Keratinocyte (primary cell): ENCODE measurements around the gene TGOLN2.

Experiments
- EZH2 ChIP-seq: IDR thresholded peaks from one replicate; pipeline ENCODE4 v1.6.1; 2012; ENCODE audit warnings: inconsistent platforms, mild to moderate bottlenecking, low read length, moderate library complexity
- TF ChIP-seq, protein P1 (sequence below), 3 experiments: IDR thresholded peaks in 1 of 3; conservative IDR thresholded peaks in 1 of 3; optimal IDR thresholded peaks in 1 of 3; 2 replicates in 2 of 3; 3 replicates in 1 of 3; pipeline versions ENCODE3 to v1.5.1; 2011; ENCODE audit warnings: low read length in 3 of 3, mild to moderate bottlenecking in 3 of 3, moderate library complexity in 2 of 3, control low read depth in 1 of 3, inconsistent platforms in 1 of 3; ENCODE audit not compliant: insufficient read depth in 2 of 3; ENCODE audit errors: extremely low read depth in 1 of 3

DNA sequence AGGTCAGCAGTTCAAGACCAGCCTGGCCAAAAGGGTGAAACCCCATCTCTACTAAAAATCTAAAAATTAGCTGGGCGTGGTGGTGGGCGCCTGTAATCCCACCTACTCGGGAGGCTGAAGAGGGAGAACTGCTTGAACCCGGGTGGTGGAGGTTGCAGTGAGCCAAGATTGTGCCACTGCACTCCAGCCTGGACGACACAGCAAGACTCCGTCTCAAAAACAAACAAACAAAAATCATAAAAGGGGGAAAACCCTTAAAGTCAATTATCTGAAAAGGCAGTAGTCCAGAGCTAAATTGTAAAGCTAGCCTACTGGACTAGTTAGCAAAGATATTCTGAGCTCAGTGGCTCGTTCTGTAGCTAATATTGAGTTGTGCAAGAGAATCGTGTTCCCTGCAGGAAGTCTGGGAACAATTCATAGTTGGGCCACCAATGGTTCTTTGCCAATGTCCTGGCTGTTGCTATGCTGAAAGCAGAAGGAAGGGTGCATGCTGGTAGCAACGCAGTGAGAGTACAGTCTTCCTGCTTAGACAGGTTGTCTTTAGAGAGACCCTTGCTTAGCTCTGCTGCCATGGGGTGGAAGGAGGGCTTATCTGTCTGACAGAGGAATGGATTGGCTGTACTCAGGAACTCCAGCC lies 4.3 kb downstream of the TGOLN2 start:
- TF ChIP-seq, protein P1, sequence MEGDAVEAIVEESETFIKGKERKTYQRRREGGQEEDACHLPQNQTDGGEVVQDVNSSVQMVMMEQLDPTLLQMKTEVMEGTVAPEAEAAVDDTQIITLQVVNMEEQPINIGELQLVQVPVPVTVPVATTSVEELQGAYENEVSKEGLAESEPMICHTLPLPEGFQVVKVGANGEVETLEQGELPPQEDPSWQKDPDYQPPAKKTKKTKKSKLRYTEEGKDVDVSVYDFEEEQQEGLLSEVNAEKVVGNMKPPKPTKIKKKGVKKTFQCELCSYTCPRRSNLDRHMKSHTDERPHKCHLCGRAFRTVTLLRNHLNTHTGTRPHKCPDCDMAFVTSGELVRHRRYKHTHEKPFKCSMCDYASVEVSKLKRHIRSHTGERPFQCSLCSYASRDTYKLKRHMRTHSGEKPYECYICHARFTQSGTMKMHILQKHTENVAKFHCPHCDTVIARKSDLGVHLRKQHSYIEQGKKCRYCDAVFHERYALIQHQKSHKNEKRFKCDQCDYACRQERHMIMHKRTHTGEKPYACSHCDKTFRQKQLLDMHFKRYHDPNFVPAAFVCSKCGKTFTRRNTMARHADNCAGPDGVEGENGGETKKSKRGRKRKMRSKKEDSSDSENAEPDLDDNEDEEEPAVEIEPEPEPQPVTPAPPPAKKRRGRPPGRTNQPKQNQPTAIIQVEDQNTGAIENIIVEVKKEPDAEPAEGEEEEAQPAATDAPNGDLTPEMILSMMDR (optimal IDR thresholded peaks at IDR 0.05 in 1 of 3, IDR thresholded peaks at IDR 0.05 in 1 of 3, conservative IDR thresholded peaks at IDR 0.05 in 1 of 3; ENCODE audit: extremely low read depth in 1 of 3, insufficient read depth in 2 of 3, low read length in 3 of 3): no peak
- TF ChIP-seq EZH2: no peak
